GM18505 (cell line): Measurements from ENCODE around the gene PHF8.

ENCODE experiments used
- ATAC-seq: cut with Tn5 transposase; IDR thresholded peaks from one replicate; pipeline ENCODE4 v1.9.1; 2021; ENCODE audit not compliant: unreplicated experiment
- POLR2A ChIP-seq: IDR thresholded peaks from 4 replicates; pipeline ENCODE4 v1.6.1; 2011; ENCODE audit warnings: borderline replicate concordance; ENCODE audit not compliant: insufficient read depth, insufficient read length; ENCODE audit errors: extremely low read depth

Gene PHF8

GRCh38 chrX:54048412-54048811, 4.1 kb upstream of the PHF8 start:
- no peak for ATAC-seq
- no peak for TF ChIP-seq POLR2A

GRCh38 chrX:54045563-54046228, 1.4 kb upstream of the PHF8 start:
- TF ChIP-seq POLR2A: no peak
- no peak for ATAC-seq

DNA sequence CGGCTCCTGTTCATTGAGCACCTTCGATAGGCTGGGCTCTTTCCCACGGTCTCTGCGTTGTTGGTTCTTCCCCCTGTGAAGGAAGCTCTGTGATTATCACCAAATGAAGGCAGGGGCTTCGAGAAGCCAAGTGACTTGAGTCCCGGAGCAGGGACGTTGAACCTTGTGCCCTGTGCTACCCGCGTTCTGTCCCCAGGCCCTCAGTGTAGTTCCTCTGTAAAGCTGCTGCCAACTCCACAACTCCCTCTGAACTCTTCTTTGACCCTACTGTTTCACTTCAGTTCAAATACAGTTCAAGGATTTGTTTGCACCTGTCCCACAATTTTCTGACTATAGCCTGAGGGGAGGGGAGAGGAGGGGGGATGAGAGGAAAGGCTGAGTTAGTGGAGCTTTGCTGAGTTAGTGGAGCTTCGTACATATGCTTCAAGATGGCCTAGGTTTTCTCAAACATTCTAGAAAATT, 635 bp upstream of the PHF8 start:
- TF ChIP-seq POLR2A: peak; percentile 56
- ATAC-seq: peak; percentile 2

DNA sequence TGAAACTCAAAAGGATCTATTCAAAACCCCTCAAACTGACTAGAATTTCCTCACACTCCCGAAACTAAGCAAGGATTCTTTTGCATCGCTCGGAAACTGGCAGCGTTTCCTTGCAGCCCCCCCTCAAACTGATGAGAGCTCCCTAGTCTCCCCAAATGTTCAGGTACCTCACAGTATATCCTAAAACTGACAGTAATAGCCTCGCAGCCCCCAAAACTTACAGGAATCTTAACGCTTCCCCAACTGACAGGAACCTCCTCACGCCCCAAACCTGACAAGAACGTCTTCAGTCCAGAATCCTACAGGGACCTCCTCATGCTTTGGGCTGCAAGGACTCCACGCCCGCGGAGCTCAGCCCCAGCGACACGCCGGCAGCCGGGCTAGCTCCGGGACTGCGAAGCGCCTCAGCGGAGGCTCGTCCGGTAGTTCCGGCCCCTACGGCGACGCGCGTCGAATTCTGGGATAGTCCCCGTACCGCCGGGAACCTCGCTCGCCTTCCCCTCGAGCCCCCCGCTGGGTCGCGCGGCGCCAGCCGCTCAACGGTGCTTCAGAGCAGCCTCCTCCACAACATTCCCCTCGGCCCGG, 640 bp downstream of the PHF8 start:
- peak; percentile 13 for ATAC-seq
- peak; percentile 35 for TF ChIP-seq POLR2A

DNA sequence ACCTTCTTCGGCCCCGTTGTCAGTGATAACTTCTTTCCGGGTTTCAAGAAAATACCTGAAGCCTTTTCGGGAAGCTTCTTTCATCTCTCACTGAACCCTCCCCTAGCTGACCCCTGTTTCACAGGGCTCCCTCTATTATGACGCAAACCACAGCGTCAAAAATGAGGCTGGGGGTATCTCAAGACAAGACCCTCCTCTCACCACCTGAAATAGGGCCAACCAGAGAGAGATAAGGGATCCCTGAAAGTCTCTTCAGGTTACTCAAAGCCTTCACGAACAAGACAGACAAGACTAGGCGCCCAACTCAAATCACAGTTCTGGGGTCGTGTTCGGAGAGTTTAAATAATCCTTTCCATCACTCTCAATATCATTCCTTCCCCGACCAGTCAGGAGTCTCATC, 1.2 kb downstream of the PHF8 start:
- no peak for ATAC-seq
- no peak for TF ChIP-seq POLR2A

DNA sequence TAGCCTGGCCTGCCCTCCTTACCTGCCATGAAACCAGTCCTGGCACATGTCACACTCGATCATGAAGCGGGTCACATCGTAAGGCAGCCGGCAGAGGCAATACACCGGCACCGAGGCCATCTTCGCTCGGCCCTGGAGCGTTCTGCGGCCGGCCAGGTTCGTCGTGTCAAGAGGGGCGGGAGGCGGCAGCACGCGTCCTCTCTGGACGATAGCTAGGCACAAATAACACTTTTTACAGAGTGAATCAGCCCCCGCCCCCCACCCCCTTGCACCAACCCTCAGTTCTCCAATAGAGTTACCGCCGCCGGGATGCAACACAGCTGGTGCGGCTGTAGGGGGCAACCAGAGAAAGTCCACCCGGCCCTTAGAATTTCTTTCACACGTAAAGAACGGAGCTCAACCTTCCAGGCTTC, 1.7 kb downstream of the PHF8 start:
- ATAC-seq: no peak
- TF ChIP-seq POLR2A: no peak

DNA sequence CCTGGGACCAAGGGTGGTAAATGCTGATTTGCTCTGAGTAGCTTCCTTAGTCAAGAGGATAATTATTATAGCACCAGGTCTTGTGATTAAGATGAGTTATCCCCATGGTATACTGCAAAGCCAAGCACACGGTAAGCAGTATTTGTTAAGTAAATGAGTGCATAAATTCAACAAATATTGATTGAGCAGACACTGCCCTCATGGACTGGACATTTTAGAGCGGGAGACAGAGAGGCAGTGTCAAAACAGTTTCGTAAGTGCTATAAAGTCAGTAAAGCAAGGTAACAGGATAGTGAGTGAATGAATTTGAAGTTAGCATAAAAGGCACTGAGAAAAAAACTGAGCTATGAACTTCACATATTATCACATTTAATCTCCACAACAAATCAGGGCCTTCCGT, 13.9 kb downstream of the PHF8 start:
- ATAC-seq: no peak
- no peak for TF ChIP-seq POLR2A

GRCh38 chrX:54029529-54030143, 14.6 kb downstream of the PHF8 start:
- ATAC-seq: no peak
- TF ChIP-seq POLR2A: no peak

GRCh38 chrX:54024350-54024749, 19.9 kb downstream of the PHF8 start:
- TF ChIP-seq POLR2A: no peak
- ATAC-seq: no peak

GRCh38 chrX:54012830-54013500, 31.3 kb downstream of the PHF8 start:
- no peak for ATAC-seq
- TF ChIP-seq POLR2A: no peak

DNA sequence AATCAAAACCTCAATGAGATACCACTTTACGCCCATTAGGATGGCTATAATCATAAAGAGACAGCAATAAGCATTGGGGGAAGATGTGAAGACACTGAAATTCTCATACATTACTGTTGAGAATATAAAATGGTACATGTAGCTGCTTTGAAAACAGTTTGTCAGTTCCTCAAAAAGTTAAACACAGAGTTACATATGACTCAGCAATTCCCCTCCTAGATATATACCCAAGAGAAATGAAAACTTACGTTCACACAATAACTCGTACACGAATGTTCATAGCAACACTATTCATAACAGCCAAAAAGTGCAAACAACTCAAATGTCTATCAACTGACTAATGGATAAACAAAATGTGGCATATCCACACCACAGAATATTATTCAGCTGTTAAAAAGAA, 36.6 kb downstream of the PHF8 start:
- no peak for TF ChIP-seq POLR2A
- no peak for ATAC-seq

DNA sequence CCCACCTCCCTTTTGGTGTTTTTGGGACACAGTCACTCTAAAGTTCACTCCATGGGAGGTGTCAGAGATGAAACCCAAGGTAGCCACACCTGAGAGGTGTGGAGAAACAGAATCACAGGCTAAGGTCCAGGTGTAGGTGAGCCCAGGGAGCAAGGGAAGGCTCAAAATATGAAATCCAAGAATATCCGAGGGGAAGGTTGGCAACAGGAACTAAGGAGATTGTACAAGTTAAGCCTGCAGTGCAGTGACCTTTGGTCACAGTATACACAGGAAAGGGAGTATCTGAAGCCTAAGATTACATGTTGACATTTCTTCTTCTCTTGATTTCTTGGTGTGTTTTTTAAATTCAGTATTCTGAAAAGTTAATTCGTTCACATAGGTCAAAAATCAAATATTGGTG, 46.5 kb downstream of the PHF8 start:
- ATAC-seq: no peak
- TF ChIP-seq POLR2A: no peak

- ATAC-seq: no peak
- TF ChIP-seq POLR2A: no peak
These were observed 51.7 kb downstream of the PHF8 start for GRCh38 chrX:53992589-53992988.

DNA sequence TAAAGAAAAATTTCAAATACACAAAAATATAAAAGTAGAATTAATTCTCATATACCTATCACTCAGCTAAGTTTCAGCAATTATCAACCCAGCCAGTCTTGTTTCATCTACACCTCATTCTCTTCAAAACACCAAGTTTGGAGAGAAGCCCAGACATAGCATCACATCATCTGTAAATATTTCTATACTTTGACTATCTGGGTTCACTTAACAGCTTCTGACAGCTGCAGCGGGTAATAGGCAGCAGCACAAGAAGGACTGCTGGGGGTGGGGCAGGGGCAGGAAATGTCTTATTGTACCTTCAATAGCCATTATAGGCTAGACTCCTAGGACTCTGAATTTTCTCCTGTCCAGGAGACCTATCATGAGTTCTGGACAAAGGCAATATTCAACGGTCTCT, 54.1 kb downstream of the PHF8 start:
- no peak for ATAC-seq
- no peak for TF ChIP-seq POLR2A
